ENCODE results near the gene COP1.

DNA sequence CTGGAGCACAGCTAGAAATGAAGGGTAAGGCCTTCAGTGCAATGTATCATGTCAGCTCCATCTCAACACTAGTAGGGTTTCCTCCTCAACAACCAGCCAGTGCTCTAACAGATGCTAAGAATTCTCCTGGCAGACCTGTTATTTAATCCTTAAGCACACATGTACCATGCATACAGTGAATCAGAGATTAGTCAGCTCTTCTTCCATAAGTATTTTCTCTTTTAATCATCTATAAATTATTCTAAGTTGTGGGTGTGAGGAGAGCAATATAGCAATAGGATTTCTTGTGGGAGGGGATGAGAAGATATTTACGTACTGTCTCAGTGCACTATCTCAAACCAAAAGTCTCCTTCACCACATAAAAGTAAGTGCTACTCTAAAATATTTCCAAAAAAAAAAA, 95.3 kb downstream of the COP1 start:
- TF ChIP-seq, protein P1, sequence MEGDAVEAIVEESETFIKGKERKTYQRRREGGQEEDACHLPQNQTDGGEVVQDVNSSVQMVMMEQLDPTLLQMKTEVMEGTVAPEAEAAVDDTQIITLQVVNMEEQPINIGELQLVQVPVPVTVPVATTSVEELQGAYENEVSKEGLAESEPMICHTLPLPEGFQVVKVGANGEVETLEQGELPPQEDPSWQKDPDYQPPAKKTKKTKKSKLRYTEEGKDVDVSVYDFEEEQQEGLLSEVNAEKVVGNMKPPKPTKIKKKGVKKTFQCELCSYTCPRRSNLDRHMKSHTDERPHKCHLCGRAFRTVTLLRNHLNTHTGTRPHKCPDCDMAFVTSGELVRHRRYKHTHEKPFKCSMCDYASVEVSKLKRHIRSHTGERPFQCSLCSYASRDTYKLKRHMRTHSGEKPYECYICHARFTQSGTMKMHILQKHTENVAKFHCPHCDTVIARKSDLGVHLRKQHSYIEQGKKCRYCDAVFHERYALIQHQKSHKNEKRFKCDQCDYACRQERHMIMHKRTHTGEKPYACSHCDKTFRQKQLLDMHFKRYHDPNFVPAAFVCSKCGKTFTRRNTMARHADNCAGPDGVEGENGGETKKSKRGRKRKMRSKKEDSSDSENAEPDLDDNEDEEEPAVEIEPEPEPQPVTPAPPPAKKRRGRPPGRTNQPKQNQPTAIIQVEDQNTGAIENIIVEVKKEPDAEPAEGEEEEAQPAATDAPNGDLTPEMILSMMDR (IDR thresholded peaks at IDR 0.05 in 2 of 3, conservative IDR thresholded peaks at IDR 0.05 in 1 of 3; ENCODE audit: borderline replicate concordance in 1 of 3, insufficient read depth in 1 of 3, low read depth in 2 of 3, low read length in 2 of 3) = no peak
- TF ChIP-seq SP1 (IDR thresholded peaks at IDR 0.05; ENCODE audit: low read depth) = no peak
- TF ChIP-seq, protein P2, sequence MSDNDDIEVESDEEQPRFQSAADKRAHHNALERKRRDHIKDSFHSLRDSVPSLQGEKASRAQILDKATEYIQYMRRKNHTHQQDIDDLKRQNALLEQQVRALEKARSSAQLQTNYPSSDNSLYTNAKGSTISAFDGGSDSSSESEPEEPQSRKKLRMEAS (IDR thresholded peaks at IDR 0.05) = no peak
- no peak for TF ChIP-seq EZH2 (IDR thresholded peaks at IDR 0.05)
- TF ChIP-seq POLR2AphosphoS5 (IDR thresholded peaks at IDR 0.05; ENCODE audit: low read depth, low read length) = no peak
- TF ChIP-seq YY1 (IDR thresholded peaks at IDR 0.05; ENCODE audit: extremely low read depth, insufficient replicate concordance, low read depth, low read length) = no peak
- no peak for TF ChIP-seq ZFX (IDR thresholded peaks at IDR 0.05)
- TF ChIP-seq SRF (IDR thresholded peaks at IDR 0.05; ENCODE audit: low read depth) = no peak
- TF ChIP-seq EGR1 (IDR thresholded peaks at IDR 0.05; ENCODE audit: low read depth) = no peak
- no peak for TF ChIP-seq EZH2phosphoT487 (IDR thresholded peaks at IDR 0.05; ENCODE audit: borderline replicate concordance)
- TF ChIP-seq ZNF274 (IDR thresholded peaks at IDR 0.05; ENCODE audit: low read depth, low read length) = no peak
- no peak for TF ChIP-seq JUND (IDR thresholded peaks at IDR 0.05)
- TF ChIP-seq POLR2A (IDR thresholded peaks at IDR 0.05; ENCODE audit: borderline replicate concordance, extremely low read depth, insufficient read depth, insufficient read length) = no peak
- TF ChIP-seq, protein P3, sequence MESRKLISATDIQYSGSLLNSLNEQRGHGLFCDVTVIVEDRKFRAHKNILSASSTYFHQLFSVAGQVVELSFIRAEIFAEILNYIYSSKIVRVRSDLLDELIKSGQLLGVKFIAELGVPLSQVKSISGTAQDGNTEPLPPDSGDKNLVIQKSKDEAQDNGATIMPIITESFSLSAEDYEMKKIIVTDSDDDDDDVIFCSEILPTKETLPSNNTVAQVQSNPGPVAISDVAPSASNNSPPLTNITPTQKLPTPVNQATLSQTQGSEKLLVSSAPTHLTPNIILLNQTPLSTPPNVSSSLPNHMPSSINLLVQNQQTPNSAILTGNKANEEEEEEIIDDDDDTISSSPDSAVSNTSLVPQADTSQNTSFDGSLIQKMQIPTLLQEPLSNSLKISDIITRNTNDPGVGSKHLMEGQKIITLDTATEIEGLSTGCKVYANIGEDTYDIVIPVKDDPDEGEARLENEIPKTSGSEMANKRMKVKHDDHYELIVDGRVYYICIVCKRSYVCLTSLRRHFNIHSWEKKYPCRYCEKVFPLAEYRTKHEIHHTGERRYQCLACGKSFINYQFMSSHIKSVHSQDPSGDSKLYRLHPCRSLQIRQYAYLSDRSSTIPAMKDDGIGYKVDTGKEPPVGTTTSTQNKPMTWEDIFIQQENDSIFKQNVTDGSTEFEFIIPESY (IDR thresholded peaks at IDR 0.05; ENCODE audit: extremely low read depth, insufficient replicate concordance, low read length) = no peak

Measured in HCT116 (cell line).